HG02970 (cell line): ENCODE results near the gene TBPL2.
A peak's percentile ranks its signal among the peaks of the same experiment; 100 is the strongest.
"Not testable (repeated sequence)": the region's sequence is repeated elsewhere in the genome, so short reads cannot be mapped to it uniquely, and the experiment has no call there.

Experiments used
- ATAC-seq: cut with Tn5 transposase; IDR thresholded peaks from one replicate; pipeline ENCODE4 v1.9.1; 2021; ENCODE audit warnings: mild to moderate bottlenecking, moderate library complexity, moderate number of reproducible peaks; ENCODE audit not compliant: unreplicated experiment, low FRiP score

The TBPL2 gene

DNA sequence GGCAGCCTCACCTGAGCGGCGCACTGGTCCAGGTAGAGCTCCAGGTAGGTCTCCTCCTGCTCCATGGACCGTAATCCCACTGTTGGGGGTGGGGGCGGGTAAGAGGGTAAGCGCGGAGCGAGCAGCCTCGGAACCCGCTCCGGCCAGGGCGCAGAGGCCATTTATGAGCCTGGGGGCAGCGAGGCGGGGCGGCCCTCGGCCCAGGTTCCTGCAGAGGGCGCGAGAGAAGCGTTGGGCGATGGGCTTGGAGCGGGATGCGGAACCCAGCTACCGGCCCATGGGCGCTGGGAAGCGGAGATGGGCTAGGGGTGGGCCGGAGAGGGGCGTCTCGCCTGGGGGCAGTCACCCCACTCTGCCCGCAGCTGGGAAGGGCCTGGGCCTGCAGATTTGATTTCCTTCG, at the start of gene TBPL2:
Gene TBPL2 (minus strand): TSS at position 232 of the 400 bp plus-strand sequence. CDS start 167 bp downstream, at position 65.
- ATAC-seq: no peak

DNA sequence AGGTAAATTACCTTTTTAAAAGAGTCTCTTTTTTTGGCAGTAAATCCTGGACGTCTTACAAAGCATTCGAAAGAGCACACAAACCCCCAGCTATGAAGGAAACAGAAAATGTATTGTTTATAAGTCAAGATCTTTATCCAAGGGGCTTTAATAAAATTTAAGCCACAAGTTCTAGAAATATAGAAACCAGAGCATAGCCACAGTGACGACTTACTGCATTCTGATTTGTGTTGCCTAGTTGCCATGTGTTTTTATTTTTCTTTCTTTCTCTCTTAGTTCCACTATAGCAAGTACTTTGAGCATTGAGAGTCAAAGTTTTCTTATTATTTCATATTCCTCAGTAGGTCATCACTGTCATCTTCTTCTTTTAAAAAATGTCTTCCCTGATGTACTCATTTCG, 47.8 kb upstream of the TBPL2 start:
- no peak for ATAC-seq

DNA sequence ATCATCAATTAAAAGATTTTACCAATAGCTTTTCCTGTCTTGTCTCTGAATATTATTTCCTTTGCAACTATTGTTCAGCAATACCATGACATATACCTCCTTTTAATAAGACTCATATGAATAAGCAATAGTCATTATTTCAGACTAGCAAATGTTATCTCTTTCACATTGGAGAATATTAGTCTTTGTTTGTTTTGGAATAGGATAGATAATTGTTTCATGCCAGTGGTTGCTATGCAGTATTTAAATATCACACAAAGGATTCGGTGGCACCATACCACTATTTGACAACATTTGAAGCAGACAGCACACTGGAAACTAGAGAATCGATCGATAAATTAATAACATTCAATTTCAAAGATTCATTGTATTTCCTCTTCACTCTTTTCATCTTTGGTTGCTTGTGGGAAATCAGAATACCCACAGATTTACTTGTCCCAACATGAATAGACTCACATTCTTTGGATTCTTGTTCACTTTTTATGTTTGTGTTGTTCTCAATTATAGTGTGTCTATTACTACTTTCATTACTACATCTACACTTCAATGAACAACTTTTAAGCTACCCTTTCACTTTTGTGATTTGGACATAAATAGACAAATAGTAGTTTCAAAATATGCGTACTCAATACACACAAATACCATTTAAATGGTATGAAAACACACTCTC, 42.7 kb upstream of the TBPL2 start:
- ATAC-seq: no peak

DNA sequence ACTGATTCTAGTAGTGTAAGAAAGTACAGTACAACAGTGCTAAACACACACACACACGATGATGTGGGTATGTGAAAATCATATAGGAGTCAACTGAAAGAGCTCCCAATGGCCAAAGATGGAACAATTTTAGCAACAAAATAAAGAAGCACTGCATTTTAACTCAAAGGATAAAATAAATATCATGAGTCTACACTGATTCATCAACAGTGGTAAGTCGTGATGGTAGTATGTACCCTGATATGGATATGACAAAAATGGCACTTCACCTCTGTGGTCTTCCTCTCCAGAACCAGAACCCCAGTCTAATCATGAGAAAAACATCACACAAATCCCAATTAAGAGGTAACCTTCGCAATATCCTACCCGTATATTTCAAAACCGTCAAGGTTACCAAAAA, 41.4 kb upstream of the TBPL2 start:
- ATAC-seq: no peak

DNA sequence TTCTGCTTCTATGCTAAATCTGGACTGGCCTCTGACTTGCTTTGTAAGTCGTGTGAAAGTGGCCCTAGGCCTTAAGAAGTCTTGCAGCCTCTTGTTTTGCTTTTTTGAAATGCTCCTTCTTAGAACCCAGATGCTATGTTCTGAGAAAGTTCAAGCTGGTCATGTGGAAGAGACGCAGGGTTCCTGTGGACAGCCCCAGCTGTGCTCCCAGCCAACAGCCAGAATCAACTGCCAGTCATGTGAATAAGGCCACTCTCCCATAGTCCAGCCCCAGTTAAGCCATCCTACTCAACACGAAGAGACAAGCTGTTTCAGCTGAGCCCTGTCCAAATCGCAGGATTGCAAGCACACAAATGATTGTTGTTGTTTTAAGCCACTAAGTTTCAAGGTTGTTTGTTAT, 37.3 kb upstream of the TBPL2 start:
- no peak for ATAC-seq

DNA sequence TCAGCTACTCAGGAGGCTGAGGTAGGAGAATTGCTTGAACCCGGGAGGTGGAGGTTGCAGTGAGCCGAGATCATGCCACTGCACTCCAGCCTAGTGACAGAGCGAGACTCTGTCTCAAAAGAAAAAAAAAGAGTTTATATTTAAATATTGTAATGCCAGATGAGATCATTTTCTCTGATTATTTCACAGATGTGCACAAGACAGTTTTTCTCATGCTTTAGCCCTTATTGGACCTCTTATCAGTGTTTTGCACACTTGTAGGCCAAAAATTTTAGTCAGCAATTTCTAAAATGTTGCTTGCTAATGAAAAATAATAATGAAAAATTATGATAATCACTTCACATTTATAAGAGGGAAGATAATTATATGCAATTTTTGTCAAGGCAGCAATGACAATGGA, 36.0 kb upstream of the TBPL2 start:
- ATAC-seq: not testable (repeated sequence)

DNA sequence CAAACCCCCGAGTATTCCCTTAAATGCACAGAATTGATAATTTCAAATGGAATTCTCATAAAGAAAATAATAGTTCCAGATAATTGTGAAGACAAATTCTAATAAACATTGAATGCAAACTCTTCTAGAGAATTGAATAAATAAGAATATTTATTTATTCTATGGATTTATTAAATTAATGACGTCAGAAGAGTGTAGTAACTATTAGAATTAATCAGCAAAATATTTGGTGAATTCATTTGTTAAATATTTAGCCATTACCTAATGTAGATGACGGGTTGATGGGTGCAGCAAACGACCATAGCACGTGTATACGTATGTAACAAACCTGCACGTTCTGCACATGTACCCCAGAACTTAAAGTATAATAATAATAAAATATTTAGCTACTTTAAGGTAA, 33.4 kb upstream of the TBPL2 start:
- ATAC-seq: no peak

DNA sequence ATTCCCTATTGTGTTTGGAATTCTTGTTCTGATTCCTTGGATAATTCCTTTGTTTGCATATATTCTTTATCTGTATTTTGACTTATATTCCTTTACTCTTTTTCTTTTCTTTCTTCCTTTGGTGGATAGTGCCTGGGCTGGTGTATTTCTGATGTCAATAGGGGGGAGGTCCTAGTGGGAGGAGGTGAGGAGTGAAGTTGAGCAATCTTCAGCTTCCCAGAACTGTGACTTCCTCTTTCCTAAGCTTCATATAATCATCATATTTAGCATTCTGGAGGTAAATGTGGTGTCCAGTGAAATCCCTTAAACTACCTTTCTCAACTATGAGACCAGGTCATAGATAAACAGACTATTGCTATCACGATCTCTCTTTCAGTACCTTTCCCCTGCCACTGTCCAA, 29.6 kb upstream of the TBPL2 start:
- no peak for ATAC-seq

DNA sequence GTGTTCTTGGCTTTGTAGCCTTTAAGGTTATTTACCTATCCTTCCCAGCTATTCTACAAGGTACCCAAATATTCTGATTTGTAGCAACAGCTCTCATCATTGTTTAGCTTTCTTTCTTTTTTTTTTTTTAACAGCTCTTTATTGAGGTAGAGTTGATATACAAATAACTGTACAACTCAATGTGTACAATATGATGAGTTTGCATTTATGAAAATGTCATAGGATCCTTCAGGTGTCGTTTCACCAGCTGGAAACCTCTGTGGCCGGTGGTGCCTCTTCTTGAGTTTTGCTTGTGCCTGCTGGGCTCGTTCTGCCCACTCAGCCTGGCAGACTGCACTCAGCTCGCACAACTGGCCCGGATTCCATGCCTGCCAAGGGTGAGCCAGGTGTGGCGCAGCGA, 26.9 kb upstream of the TBPL2 start:
- ATAC-seq: no peak

DNA sequence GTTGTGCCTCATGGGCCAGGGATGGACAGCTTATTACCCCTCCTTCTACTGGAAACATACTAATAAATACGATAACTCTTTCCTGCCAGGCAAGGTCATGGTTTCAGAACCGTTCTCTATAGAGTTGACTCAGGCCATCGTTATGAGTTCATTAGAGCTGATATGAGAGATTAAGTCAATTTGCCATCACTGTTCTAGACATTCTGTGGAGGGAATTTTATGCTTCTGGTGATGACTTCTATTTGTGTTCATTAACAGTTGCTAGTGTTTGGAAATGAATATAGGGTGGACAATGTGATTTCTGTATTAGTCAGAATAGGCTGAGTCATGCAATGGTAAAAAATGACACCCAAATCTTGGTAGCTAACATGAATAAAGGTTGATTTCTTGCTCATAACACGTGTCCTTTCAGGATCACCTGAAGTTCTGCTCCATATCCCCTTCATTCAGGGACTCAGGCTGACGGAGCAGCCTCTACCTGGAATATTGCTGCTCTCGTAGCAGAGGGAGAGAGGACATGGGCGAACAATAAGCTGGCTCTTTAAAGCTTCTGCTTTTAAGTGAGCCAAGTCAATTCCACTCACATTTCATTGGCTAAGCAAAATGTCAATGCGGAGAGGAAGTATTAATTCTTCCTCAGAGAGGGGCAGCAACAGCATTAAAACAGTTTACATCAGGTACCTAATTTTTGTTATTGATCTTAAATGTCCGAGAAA, 18.5 kb upstream of the TBPL2 start:
- ATAC-seq: peak; percentile 87

DNA sequence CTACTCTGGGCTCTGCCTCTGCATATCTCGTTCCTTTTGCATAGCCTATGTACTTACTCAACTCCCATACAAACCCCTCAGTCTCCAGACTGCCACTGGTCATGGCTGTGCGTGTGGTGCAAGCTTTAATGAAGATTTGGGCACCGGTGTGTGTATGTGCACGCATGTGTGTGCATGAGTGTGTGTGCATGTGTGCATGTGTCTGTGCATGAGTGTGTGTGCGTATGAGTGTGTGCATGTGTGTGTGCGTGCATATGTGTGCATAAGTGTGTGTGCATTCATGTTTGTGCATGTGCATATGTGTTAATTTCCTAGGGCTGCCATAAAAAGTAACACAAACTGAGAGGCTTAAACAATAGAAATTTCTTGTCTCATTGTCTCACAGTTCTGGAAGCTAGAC, 17.1 kb upstream of the TBPL2 start:
- ATAC-seq: no peak

DNA sequence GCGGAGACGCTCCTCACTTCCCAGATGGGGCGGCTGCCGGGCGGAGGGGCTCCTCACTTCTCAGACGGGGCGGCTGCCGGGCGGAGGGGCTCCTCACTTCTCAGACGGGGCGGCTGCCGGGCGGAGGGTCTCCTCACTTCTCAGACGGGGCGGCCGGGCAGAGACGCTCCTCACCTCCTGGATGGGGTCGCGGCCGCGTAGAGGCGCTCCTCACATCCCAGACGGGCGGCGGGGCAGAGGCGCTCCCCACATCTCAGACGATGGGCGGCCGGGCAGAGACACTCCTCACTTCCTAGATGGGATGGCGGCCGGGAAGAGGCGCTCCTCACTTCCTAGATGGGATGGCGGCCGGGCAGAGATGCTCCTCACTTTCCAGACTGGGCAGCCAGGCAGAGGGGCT, 16.0 kb upstream of the TBPL2 start:
- ATAC-seq: not testable (repeated sequence)

DNA sequence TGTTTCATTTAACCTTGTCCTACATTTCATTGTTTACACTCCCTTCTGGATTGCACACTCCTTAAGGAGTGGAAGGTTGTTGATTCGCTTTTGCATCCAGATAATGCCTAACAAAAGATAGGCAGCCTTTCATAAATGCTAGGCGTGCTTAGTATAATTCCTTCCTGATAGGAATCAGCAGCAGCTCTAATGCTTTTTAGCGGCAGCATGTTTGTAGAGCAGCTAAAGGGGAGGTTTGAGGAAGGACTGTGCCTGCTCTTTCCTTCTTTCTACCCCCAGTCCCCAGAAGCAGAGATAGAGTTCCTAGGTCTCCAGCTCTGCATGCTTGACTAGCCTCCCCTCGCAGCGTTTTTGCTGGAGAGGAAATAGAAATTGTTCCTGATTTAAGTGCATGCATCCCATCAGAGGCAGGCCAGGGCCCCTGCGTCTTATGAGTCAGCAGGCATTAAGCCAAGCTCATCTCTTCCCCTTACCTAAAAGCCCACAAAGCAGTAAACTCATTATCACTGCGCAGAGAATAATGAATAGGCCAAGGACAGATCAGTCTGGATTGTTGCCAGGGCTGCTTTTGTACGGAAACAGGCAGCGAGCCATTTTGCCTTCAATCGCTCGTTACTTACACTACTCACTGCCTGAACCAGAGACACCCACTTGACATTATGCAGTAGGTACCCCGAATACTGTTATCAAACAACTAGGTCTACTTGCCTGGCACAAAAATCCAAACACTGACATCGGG, 14.0 kb upstream of the TBPL2 start:
- no peak for ATAC-seq

DNA sequence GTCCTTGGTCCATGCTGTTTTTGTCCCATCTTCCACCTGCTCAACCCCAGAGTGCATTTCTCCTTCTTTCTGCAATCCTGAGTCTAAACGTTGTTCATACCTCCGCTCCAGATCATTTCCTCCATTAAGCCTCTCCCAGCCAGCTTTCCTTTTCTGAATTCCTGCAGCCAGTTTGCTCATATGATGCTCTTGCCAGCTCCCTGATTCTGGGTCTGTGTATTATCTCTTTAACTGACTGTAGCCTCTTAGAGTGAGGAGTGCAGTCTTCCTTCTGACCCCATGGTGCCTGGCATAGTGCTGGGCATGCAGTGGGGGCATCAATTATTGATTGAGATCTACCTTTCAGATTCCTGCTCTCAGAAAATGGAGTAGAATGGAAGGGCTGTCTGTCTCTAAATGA, 11.5 kb upstream of the TBPL2 start:
- ATAC-seq: no peak

DNA sequence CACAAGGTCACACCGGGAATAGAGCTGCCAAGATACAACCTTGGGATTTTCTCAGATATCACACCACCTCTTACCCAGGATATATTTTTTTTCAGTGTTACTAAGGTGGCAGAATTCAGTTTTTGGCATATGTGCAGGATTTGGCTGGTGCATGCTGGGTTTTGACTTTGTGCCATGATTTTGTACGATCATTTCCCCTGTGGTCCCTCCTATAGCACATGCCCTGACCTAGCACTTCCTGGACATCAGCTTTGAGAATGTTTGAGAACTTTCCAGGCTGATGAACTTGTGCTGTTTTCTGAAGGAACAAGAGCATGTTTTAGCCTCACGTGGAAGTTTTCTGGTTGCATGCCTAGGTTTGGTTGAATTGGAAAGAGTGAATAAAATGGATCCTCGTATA, 11.0 kb upstream of the TBPL2 start:
- ATAC-seq: no peak

DNA sequence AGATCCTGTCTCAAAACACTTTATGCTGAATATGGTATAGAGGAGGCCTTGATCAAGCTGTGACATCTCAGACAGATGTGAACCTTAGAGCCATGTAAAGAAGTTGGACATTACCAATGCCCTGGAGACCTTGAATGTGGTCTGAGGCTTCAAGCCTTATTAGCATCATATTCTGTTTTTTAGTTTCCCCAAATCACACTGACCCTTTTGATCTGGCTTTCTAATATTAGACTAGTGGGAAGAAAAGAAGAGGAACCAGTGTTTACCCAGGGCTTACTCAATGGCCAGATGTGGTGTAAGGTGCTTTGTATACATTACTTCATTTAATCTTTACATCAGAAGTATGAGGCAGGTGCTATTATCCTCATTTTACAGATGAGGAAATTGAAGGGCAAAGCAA, 10.6 kb upstream of the TBPL2 start:
- ATAC-seq: no peak

DNA sequence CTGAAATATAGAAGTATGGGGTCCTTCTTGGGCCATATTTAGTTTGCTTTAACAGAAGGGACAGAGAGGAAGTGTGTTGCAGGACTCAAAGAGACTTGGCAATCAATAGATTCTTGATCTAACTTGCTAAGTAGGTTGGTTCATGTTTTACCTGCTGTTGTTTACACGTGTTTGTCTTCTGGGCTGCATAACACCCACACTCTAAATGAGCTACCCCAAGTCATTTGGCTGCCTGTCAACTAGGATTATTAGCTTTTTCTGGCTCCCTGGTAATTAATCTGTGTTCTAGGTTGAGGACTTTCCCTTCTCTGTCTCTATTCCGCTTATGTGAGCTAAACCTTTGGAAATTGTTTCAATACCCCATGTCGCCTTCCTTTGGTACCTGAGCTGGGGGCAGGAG, 10.1 kb upstream of the TBPL2 start:
- no peak for ATAC-seq

DNA sequence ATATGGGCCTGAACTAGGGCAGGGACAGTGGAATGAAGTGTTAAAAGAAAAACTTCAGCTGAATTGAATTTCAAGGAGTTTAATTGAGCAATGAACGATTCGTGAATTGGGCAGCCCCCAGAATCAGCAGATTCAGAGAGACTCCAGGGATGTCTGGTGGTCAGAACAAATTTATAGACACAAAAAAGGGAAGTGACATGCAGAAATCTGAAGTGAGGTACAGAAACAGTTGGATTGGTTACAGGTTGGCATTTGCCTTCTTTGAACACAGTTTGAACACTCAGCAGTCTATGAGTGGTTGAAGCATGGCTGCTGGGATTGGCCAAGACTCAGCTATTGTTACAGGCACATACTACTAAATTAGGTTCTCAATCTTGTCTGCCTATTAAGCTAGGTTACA, 9.7 kb upstream of the TBPL2 start:
- ATAC-seq: no peak

DNA sequence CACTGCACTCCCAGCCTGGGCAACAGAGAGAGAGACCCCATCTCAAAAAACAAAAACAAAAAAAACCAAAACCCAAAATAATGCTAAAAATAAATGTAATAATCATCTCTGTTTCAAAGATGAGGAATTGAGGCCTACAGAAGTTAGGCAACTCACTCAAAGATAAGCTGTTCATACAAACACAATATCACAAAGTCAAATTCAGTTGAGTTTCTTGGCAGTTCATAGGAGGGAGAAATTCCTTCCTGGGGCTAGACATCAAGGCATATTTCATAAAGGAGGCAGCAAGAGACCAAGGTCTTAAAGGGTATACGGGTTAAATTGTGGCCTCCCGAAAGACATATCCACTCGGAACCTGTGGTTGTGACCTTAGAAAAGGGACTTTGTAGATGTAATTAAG, 8.7 kb upstream of the TBPL2 start:
- no peak for ATAC-seq

DNA sequence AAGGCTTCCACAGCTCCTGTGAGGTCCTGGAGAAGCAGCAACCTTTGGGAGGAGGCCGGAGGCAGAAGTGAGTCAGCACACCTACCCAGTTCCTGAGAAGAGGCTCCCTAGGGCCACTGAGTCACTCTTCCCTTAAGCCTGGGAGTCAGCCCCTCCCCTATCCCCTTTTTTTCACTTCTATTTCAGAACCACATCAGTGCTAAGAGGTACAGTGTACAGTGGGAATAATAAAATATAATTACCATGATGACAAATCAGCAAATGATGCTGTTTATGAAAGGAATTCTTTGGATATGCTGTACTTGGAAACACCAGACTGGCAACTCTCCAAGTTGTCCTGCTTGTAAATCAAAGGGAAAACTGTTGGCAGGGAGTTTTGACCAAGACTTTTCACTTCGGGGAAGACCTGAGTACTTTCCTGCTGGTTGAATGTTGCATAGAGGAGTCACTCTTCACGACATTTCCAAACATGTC, 7.8 kb upstream of the TBPL2 start:
- no peak for ATAC-seq

DNA sequence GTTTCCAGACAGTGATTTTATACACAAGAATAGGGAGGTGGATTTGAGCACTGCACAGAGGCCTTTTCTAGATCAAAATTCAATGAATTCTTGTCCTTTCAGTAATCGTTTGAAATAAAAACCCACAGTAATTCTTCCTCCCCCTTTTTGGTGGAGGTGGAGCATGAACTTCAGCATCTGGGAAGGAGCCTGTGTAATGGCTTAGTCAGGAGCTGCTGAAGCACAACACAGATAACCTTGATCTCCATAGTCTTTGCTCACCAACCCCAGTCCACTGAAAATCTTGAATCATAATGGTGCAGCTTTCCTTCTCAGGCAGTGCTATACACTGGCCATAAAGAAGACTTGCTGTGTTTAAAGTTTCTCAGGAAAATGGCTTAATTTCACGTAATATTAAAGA, 6.4 kb upstream of the TBPL2 start:
- no peak for ATAC-seq
